PC-9 (cell line): Measurements from ENCODE around the gene USP9Y. TPM values are rescaled to one million over a fixed set of nuclear protein-coding genes. Genes with fewer than 3 reads are reported as not detected.

ENCODE experiments used
- BruUV-seq: library from RNA; stranded (reverse); fragments of 400-500 nt; replicated peaks from 2 replicates; lab custom pipeline; 2021; lab: Mats Ljungman, UMichigan
- CTCF ChIA-PET: fragments of 300-600 bp; sonication (Branson Sonifier 250); formaldehyde crosslinking; loops from one replicate; lab custom pipeline; 2022; ENCODE audit warnings: antibody characterized with exemption; lab: Charles Lee
- POLR2A ChIA-PET: fragments of 300-600 bp; sonication (Branson Sonifier 250); formaldehyde crosslinking; loops from one replicate; lab custom pipeline; 2022; ENCODE audit warnings: antibody characterized with exemption; ENCODE audit not compliant: unreplicated experiment; lab: Charles Lee
- DNase-seq, 2 experiments: peaks; one replicate each; pipeline versions ENCODE4 v3.0.0 to v3.0.0-alpha.2; 2015 to 2022; ENCODE audit warnings: mixed read lengths in 1 of 2
- H2AFZ ChIP-seq: fragments of 200-600 bp; sonication (generic); 2 replicates; pipeline ENCODE4 v1.8.1; 2017; ENCODE audit warnings: antibody characterized with exemption
- H3F3A ChIP-seq: fragments of 200-600 bp; sonication (generic); 2 replicates; pipeline ENCODE4 v1.8.1; 2017; ENCODE audit warnings: antibody characterized with exemption, mild to moderate bottlenecking, low read depth; ENCODE audit not compliant: insufficient read depth
- H3K27ac ChIP-seq: fragments of 200-600 bp; sonication (generic); 2 replicates; pipeline ENCODE4 v1.6.1; 2016; ENCODE audit warnings: mixed run types
- H3K27me3 ChIP-seq: fragments of 200-600 bp; sonication (generic); 2 replicates; pipeline ENCODE4 v1.6.1; 2016; ENCODE audit warnings: low read depth, mixed run types; ENCODE audit not compliant: insufficient read depth
- H3K36me3 ChIP-seq: fragments of 200-600 bp; sonication (generic); 2 replicates; pipeline ENCODE4 v1.6.1; 2016; ENCODE audit warnings: low read depth, mixed run types
- H3K4me1 ChIP-seq: fragments of 200-600 bp; sonication (generic); replicated peaks from 2 replicates; pipeline ENCODE4 v1.6.1; 2016; ENCODE audit warnings: mixed run types; ENCODE audit not compliant: insufficient read depth
- H3K4me2 ChIP-seq: fragments of 200-600 bp; sonication (generic); 2 replicates; pipeline ENCODE4 v1.6.1; 2017; ENCODE audit warnings: mixed run types
- H3K4me3 ChIP-seq: fragments of 200-600 bp; sonication (generic); 2 replicates; pipeline ENCODE4 v1.6.1; 2016; ENCODE audit warnings: mixed run types
- H3K79me2 ChIP-seq: fragments of 200-600 bp; sonication (generic); 2 replicates; pipeline ENCODE4 v1.6.1; 2017; ENCODE audit warnings: low read depth, mixed run types
- H3K9me2 ChIP-seq: fragments of 200-600 bp; sonication (generic); 2 replicates; pipeline ENCODE4 v1.8.1; 2017; ENCODE audit warnings: mild to moderate bottlenecking; ENCODE audit not compliant: insufficient read depth
- H3K9me3 ChIP-seq: fragments of 200-600 bp; sonication (generic); 2 replicates; pipeline ENCODE4 v1.8.1; 2016; ENCODE audit warnings: low read depth; ENCODE audit not compliant: insufficient read depth
- H4K20me1 ChIP-seq: fragments of 200-600 bp; sonication (generic); 2 replicates; pipeline ENCODE4 v1.8.1; 2017; ENCODE audit not compliant: insufficient read depth
- CTCF ChIP-seq: fragments of 200-600 bp; sonication (generic); conservative IDR thresholded peaks from 2 replicates; pipeline ENCODE4 v1.6.1; 2017; ENCODE audit warnings: mixed run types, antibody characterized with exemption, mild to moderate bottlenecking, moderate library complexity
- EZH2 ChIP-seq: fragments of 200-600 bp; sonication (generic); IDR thresholded peaks from 2 replicates; pipeline ENCODE4 v1.8.0; 2017; ENCODE audit warnings: antibody characterized with exemption, low read depth
- intact Hi-C: fragments of 100-400 bp; cut with micrococcal nuclease; formaldehyde crosslinking; loops from one replicate; pipeline ENCODE4 v1.10.0; 2022; ENCODE audit not compliant: unreplicated experiment
- total RNA-seq: library from RNA; stranded (reverse); gene quantifications from 2 replicates; pipeline ENCODE4 v1.2.3, GENCODE V29; 2021

USP9Y gene
- total RNA-seq, 1 experiment from 2014 or later, result not detected

GRCh38 chrY:12700087-12700486 is 944 bp upstream of the USP9Y start:
- intact Hi-C loops, result no loop called here
- Histone ChIP-seq H2AFZ (no peak overlapping the region), H4K20me1 (no peaks in the 10 kb centered on the region), H3K4me3 (no peak overlapping the region), H3K36me3 (no peaks in the 10 kb centered on the region), H3K9me2 (no peaks in the 10 kb centered on the region), H3K4me1 (no peaks in the 10 kb centered on the region), H3F3A (no peaks in the 10 kb centered on the region), H3K79me2 (no peaks in the 10 kb centered on the region), H3K27ac (no peak overlapping the region), H3K9me3 (no peaks in the 10 kb centered on the region), H3K4me2 (no peak overlapping the region), H3K27me3 (no peaks in the 10 kb centered on the region)
- no TSS peak for BruUV-seq
- TF ChIP-seq CTCF (no peak), EZH2 (no peak)
- ChIA-PET CTCF (no interaction called here), POLR2A (no interaction called here)
- DNase-seq, result no peak

GRCh38 chrY:12702174-12702573 is 1.1 kb downstream of the USP9Y start:
- H3K27ac ChIP-seq, result no peak overlapping the region
- no peaks in the 10 kb centered on the region for H3K36me3 ChIP-seq
- H2AFZ ChIP-seq, result no peak overlapping the region
- TF ChIP-seq CTCF (no peak), EZH2 (no peak)
- H3F3A ChIP-seq, result no peaks in the 10 kb centered on the region
- H3K9me2 ChIP-seq, result no peaks in the 10 kb centered on the region
- no peaks in the 10 kb centered on the region for H4K20me1 ChIP-seq
- ChIA-PET CTCF (no interaction called here), POLR2A (no interaction called here)
- H3K4me2 ChIP-seq, result no peak overlapping the region
- H3K79me2 ChIP-seq, result no peaks in the 10 kb centered on the region
- H3K27me3 ChIP-seq, result no peaks in the 10 kb centered on the region
- no TSS peak for BruUV-seq
- no peak overlapping the region for H3K4me3 ChIP-seq
- H3K4me1 ChIP-seq, result no peaks in the 10 kb centered on the region
- H3K9me3 ChIP-seq, result no peaks in the 10 kb centered on the region
- DNase-seq, result no peak
- intact Hi-C loops, result no loop called here

GRCh38 chrY:12710460-12710859 is 9.4 kb downstream of the USP9Y start:
- no peak overlapping the region for H3K4me3 ChIP-seq
- H3K36me3 ChIP-seq, result no peaks in the 10 kb centered on the region
- H2AFZ ChIP-seq, result no peak overlapping the region
- H3K79me2 ChIP-seq, result no peaks in the 10 kb centered on the region
- intact Hi-C loops, result no loop called here
- BruUV-seq, result no TSS peak
- H3K9me2 ChIP-seq, result no peaks in the 10 kb centered on the region
- no peaks in the 10 kb centered on the region for H3F3A ChIP-seq
- H3K27me3 ChIP-seq, result no peaks in the 10 kb centered on the region
- no peak for DNase-seq
- CTCF ChIA-PET, result no interaction called here
- POLR2A ChIA-PET, result no interaction called here
- no peaks in the 10 kb centered on the region for H4K20me1 ChIP-seq
- H3K4me1 ChIP-seq, result no peaks in the 10 kb centered on the region
- no peak overlapping the region for H3K4me2 ChIP-seq
- TF ChIP-seq CTCF (no peak), EZH2 (no peak)
- H3K9me3 ChIP-seq, result no peaks in the 10 kb centered on the region
- H3K27ac ChIP-seq, result no peak overlapping the region
